GM12892 (cell line): ENCODE measurements around the gene SOX18.

Experiments used
- DNase-seq: peaks from one replicate; pipeline ENCODE4 v3.0.0; 2011; ENCODE audit not compliant: insufficient read length
- FAIRE-seq: peaks from 2 replicates; lab custom pipeline; 2011; peaks lifted over from hg19 to GRCh38; lab: Jason Lieb, UNC
- POLR2A ChIP-seq: IDR thresholded peaks from 2 replicates; pipeline ENCODE4 v1.6.1; 2011; ENCODE audit warnings: low read depth, low read length, control low read depth
- POLR2AphosphoS5 ChIP-seq: IDR thresholded peaks from 2 replicates; pipeline ENCODE4 v1.6.1; 2011; ENCODE audit warnings: low read depth, low read length, control low read depth
- TAF1 ChIP-seq: IDR thresholded peaks from 2 replicates; pipeline ENCODE4 v1.6.1; 2011; ENCODE audit warnings: low read depth, mild to moderate bottlenecking, control low read depth, low read length, borderline replicate concordance

The SOX18 gene

GRCh38 chr20:64011366-64011779 is 38.1 kb downstream of the SOX18 start:
- DNase-seq (no peak), FAIRE-seq (no peak)
- TF ChIP-seq POLR2A: no peak
- no peak for TF ChIP-seq TAF1
- TF ChIP-seq POLR2AphosphoS5: no peak

DNA sequence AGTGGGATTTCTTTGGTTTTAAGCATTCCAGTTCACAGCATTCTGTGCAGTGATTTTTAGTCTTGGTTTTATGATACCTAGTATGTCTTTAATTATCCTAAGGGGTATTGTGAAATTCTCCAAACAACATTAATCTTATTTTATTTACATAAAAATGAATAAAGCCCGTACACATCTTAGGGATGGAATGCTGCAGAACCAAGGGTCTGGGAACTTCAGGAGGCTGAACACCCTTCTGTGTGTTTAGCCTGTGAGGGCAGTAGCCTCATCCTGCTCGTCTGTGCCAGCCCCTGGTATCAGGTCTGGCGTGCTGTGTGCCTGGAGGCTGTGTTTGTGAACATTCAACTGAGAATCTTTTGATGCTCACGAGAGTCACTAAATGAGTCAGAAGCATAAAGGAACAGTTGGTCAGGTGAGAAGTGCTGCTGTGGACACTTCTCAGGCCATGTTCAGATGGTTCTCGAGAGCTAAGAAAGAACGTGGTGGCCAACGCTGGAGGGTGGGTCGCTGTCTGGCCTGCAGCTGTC is 38.7 kb downstream of the SOX18 start:
- FAIRE-seq: no peak
- TF ChIP-seq POLR2A: no peak
- no peak for TF ChIP-seq TAF1
- TF ChIP-seq POLR2AphosphoS5: no peak
- DNase-seq: no peak

- DNase-seq: no peak
- TF ChIP-seq TAF1 (no peak), POLR2AphosphoS5 (no peak), POLR2A (no peak)
- no peak for FAIRE-seq
Measured at GRCh38 chr20:64009811-64010387, 39.5 kb downstream of the SOX18 start.

DNA sequence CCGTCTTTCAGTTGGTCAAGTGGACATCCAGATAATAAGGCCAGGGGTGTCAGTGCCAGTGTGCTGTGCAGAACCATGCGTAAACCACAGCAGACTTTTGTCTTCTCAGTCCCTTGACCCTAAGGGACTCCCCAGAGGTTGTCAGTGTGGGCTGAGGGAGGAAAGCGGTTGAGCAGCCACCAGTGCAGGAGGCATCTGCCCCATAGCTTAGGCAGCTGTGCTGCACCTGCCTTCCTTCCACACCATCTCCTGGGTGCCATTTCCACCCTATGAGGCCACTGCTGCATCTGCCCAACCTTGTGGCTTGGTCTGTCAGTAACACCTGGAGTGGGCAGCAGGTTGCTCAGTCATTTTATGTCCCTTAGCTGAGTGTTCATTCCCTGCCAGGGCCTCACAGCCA is 42.5 kb downstream of the SOX18 start:
- no peak for TF ChIP-seq POLR2A
- no peak; the same call in 1 of the 2 replicates for TF ChIP-seq POLR2AphosphoS5
- TF ChIP-seq TAF1: no peak
- FAIRE-seq (no peak), DNase-seq (no peak)

DNA sequence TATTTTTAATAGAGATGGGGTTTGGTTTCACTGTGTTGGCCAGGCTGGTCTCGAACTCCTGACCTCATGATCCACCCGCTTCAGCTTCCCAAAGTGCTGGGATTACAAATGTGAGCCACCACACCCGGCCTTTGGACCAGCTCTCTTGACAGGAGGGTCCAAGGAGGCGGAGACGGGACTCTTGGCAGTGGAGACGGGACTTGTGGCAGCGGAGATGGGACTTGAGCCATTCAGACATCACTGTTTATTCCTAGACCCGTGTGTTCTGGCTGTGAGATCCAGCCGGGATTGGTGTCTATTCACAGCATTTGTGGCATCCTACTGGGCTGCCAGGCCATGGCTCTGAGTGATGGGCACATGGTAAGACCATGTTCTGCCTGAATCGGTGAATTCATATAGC is 42.9 kb downstream of the SOX18 start:
- TF ChIP-seq POLR2A: no peak
- no peak for TF ChIP-seq POLR2AphosphoS5
- TF ChIP-seq TAF1: no peak
- DNase-seq (no peak), FAIRE-seq (no peak)

DNA sequence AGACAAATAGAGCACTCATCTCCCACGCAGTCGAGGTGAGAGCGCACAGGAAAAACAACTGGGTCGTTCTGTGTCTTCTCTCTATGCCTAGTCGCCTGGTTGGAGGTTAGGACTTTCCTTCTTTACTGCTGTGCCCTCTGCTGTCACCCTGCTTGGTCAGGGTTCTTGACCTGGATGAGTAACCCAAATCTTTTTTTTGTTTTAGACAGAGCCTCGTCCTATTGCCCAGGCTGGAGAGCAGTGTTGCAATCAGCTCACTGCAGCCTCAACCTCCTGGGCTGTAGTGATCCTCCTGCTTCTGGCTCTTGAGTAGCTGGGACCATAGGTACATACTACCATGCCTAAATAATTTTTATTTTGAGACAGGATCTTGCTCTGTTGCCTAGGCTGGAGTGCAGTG is 44.0 kb downstream of the SOX18 start:
- FAIRE-seq (no peak), DNase-seq (no peak)
- TF ChIP-seq POLR2AphosphoS5 (no peak), TAF1 (no peak), POLR2A (no peak)

DNA sequence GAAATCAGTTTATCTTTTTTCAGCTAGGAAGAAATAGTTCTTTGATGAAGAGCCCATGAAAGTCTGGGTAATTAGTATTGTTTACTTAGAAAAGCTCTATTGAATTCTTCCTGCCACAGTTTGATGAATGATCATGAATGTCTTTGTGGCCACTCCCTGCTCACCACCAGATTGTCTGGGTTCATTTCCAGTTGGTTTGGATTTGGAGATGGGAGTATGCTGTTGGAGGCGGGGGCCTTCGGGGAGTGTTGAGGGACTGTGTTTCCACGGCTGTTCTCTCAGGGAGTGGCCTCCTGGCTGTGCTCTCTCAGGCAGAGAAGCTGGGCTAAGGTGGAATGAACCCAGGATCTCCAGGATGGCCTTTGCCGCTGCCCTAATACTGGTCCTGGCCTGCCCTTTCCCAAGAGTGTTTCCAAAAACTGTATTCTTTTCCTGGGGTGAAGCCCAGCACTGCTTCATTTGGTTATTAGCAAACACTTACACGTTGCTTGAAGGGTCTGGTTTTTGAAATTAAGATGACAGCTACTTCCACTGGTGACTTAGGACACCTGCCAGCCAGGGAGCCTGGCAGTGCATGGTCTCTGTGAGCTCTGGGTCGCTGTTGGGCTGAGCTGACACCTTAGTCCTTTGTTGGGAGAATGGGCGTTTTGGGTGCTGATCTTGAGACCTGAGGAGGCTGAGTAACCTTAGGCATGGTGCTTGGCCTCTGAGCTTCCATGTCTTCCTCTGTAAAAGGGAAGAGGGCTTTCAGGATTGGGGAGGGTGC is 45.3 kb downstream of the SOX18 start:
- TF ChIP-seq POLR2AphosphoS5 (no peak), POLR2A (no peak), TAF1 (no peak)
- no peak for FAIRE-seq
- no peak for DNase-seq

DNA sequence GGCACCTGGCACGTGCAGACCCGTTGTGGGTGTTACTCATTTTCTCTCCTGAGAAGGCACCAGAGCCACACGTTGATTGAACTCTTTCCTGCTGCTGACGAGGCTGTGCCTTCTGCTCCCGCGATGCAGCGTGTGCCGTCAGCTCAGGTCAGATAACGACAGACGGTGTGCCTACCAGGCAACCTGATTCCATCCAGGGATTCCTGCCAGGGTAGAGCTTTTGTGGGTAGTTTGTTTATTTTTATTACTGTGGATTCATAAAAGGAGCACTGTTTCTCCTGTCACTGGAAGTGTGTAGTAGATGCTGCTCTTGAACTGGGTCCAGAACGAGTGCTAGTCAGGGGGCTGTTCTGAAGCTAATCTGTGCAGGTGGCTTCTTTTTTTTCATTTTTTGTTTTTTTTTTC is 47.8 kb downstream of the SOX18 start:
- FAIRE-seq (no peak), DNase-seq (no peak)
- no peak for TF ChIP-seq POLR2A
- TF ChIP-seq POLR2AphosphoS5: no peak
- no peak for TF ChIP-seq TAF1

DNA sequence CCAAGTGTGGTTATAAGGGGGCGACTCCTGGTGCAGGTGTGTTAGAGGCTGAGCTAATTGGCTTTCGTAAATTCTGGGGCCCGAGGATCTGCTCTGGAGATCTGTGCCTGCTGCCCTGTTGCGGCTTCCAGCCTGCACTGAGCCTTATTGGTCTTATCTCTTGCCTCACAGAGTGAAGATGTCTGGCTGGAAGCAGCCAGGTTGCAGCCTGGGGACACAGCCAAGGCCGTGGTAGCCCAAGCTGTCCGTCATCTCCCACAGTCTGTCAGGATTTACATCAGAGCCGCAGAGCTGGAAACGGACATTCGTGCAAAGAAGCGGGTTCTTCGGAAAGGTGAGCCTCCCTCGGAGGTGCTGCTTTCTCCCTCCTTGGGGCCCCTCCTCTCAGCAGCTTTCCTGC is 48.5 kb downstream of the SOX18 start:
- DNase-seq: no peak
- no peak for FAIRE-seq
- TF ChIP-seq POLR2AphosphoS5 (no peak), POLR2A (no peak), TAF1 (no peak)
